ENCODE measurements around the gene VSTM1. TPM values are rescaled to one million over a fixed set of nuclear protein-coding genes. Genes with fewer than 3 reads are reported as not detected.

Gene VSTM1
- total and polyA plus RNA-seq, 4 donors: 0.07 to 1.3 TPM; not detected in 2

- Histone ChIP-seq H3K9me3 (ENCODE audit: control insufficient read depth in 4 of 4, low read length in 3 of 4) (no peaks in the 10 kb centered on the region), H3K27ac (ENCODE audit: low read depth in 1 of 2, low read length in 2 of 2) (no peak overlapping the region), H3K4me1 (ENCODE audit: control insufficient read depth in 4 of 4, insufficient read depth in 4 of 4, low read length in 3 of 4) (no peaks in the 10 kb centered on the region), H3K4me3 (ENCODE audit: low read depth in 1 of 3, low read length in 3 of 3) (no peak overlapping the region), H3K27me3 (ENCODE audit: control insufficient read depth in 4 of 4, insufficient read depth in 4 of 4, low read length in 3 of 4) (peaks cover 0 to 2% (median 1%) of the 10 kb centered on the region in 4 donors), H3K36me3 (ENCODE audit: control insufficient read depth in 4 of 4, insufficient read depth in 3 of 4, low read depth in 1 of 4, low read length in 3 of 4) (no peaks in the 10 kb centered on the region), H3K9ac (ENCODE audit: low read depth in 1 of 2, low read length in 2 of 2) (no peak overlapping the region)
- DNase-seq (ENCODE audit: low spot score): no peak
- TF ChIP-seq, protein P1, sequence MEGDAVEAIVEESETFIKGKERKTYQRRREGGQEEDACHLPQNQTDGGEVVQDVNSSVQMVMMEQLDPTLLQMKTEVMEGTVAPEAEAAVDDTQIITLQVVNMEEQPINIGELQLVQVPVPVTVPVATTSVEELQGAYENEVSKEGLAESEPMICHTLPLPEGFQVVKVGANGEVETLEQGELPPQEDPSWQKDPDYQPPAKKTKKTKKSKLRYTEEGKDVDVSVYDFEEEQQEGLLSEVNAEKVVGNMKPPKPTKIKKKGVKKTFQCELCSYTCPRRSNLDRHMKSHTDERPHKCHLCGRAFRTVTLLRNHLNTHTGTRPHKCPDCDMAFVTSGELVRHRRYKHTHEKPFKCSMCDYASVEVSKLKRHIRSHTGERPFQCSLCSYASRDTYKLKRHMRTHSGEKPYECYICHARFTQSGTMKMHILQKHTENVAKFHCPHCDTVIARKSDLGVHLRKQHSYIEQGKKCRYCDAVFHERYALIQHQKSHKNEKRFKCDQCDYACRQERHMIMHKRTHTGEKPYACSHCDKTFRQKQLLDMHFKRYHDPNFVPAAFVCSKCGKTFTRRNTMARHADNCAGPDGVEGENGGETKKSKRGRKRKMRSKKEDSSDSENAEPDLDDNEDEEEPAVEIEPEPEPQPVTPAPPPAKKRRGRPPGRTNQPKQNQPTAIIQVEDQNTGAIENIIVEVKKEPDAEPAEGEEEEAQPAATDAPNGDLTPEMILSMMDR (IDR thresholded peaks at IDR 0.05; ENCODE audit: low read depth, low read length, missing input control): no peak
- TF ChIP-seq, protein P2, sequence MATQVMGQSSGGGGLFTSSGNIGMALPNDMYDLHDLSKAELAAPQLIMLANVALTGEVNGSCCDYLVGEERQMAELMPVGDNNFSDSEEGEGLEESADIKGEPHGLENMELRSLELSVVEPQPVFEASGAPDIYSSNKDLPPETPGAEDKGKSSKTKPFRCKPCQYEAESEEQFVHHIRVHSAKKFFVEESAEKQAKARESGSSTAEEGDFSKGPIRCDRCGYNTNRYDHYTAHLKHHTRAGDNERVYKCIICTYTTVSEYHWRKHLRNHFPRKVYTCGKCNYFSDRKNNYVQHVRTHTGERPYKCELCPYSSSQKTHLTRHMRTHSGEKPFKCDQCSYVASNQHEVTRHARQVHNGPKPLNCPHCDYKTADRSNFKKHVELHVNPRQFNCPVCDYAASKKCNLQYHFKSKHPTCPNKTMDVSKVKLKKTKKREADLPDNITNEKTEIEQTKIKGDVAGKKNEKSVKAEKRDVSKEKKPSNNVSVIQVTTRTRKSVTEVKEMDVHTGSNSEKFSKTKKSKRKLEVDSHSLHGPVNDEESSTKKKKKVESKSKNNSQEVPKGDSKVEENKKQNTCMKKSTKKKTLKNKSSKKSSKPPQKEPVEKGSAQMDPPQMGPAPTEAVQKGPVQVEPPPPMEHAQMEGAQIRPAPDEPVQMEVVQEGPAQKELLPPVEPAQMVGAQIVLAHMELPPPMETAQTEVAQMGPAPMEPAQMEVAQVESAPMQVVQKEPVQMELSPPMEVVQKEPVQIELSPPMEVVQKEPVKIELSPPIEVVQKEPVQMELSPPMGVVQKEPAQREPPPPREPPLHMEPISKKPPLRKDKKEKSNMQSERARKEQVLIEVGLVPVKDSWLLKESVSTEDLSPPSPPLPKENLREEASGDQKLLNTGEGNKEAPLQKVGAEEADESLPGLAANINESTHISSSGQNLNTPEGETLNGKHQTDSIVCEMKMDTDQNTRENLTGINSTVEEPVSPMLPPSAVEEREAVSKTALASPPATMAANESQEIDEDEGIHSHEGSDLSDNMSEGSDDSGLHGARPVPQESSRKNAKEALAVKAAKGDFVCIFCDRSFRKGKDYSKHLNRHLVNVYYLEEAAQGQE (IDR thresholded peaks at IDR 0.05): no peak
- TF ChIP-seq TAF1 (conservative IDR thresholded peaks at IDR 0.05) (no peak), GABPA (IDR thresholded peaks at IDR 0.05 in 1 of 2, conservative IDR thresholded peaks at IDR 0.05 in 1 of 2) (no peak), ZBTB33 (IDR thresholded peaks at IDR 0.05) (no peak), EGR1 (IDR thresholded peaks at IDR 0.05; ENCODE audit: low read depth in 2 of 2) (no peak)
- 79% methylated on average over 8 of the region's 8 CpGs for WGBS
Observed at GRCh38 chr19:54009440-54009839, 54.3 kb downstream of the VSTM1 start.

DNA sequence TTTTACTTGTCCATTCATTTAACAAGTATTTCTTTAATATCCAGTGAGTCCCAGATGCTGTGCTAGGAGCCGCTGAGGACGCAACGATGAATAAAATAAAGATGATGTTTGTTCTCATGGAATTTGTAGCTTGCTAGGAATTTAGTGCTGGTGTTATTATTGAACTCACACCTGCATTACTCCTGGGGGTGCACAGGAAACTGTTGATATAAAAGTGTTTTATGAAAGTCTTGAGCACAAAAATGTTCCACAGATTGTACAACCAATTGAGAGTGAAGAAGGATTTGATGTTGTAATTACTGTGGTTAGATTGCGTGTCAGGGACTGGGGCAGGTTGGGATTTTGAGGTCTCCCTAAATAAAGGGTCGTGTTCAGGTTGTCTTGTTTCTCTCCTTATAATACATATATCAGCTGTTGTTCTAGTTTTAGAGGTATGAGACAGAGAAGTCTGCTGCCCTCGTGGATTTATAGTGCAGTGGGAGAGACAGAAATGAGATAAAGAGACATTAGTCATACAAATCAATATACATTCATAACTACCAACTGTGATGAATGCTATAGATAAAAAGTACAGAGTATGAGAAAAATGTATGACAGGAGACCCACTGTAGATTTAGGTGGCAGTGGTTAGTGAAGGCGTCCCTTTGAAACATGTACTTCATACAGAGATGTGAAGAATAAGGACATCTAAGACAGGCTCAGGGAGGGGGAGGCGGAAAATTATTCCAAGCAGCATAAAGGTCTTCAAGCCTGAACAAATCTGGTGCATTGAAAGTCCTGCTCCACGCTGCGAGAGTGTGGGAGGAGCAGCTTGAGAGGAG lies 61.0 kb downstream of the VSTM1 start:
- H3K27me3 ChIP-seq (ENCODE audit: control insufficient read depth in 4 of 4, insufficient read depth in 4 of 4, low read length in 3 of 4): peaks cover 0 to 6% (median 1%) of the 10 kb centered on the region in 4 donors

More for the DNA sequence above, 61.0 kb downstream of the VSTM1 start:
- WGBS: 74% methylated on average over 10 of the region's 10 CpGs
- no peak for DNase-seq (ENCODE audit: low spot score)
- Histone ChIP-seq H3K27ac (ENCODE audit: low read depth in 1 of 2, low read length in 2 of 2) (no peak overlapping the region), H3K9me3 (ENCODE audit: control insufficient read depth in 4 of 4, low read length in 3 of 4) (no peaks in the 10 kb centered on the region), H3K4me1 (ENCODE audit: control insufficient read depth in 4 of 4, insufficient read depth in 4 of 4, low read length in 3 of 4) (no peaks in the 10 kb centered on the region), H3K9ac (ENCODE audit: low read depth in 1 of 2, low read length in 2 of 2) (no peak overlapping the region), H3K36me3 (ENCODE audit: control insufficient read depth in 4 of 4, insufficient read depth in 3 of 4, low read depth in 1 of 4, low read length in 3 of 4) (no peaks in the 10 kb centered on the region), H3K4me3 (ENCODE audit: low read depth in 1 of 3, low read length in 3 of 3) (no peak overlapping the region)
- TF ChIP-seq RAD21 (IDR thresholded peaks at IDR 0.05) (no peak), GABPA (IDR thresholded peaks at IDR 0.05 in 1 of 2, conservative IDR thresholded peaks at IDR 0.05 in 1 of 2) (no peak), NR2F2 (IDR thresholded peaks at IDR 0.05) (no peak), RXRA (IDR thresholded peaks at IDR 0.05) (no peak), YY1 (IDR thresholded peaks at IDR 0.05) (no peak), TAF1 (conservative IDR thresholded peaks at IDR 0.05) (no peak), EGR1 (IDR thresholded peaks at IDR 0.05; ENCODE audit: low read depth in 2 of 2) (no peak), ZBTB33 (IDR thresholded peaks at IDR 0.05) (no peak), HNF4G (IDR thresholded peaks at IDR 0.05) (no peak), FOXA2 (IDR thresholded peaks at IDR 0.05) (no peak), JUND (IDR thresholded peaks at IDR 0.05) (no peak), FOXA1 (IDR thresholded peaks at IDR 0.05) (no peak), HNF4A (conservative IDR thresholded peaks at IDR 0.05) (no peak)
- TF ChIP-seq, protein P3, sequence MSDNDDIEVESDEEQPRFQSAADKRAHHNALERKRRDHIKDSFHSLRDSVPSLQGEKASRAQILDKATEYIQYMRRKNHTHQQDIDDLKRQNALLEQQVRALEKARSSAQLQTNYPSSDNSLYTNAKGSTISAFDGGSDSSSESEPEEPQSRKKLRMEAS (IDR thresholded peaks at IDR 0.05): no peak
- TF ChIP-seq, protein P1 (IDR thresholded peaks at IDR 0.05; ENCODE audit: low read depth, low read length, missing input control): no peak
